ENCODE measurements around the gene POP5.
A peak's percentile ranks its signal among the peaks of the same experiment; 100 is the strongest.

POP5 gene

DNA sequence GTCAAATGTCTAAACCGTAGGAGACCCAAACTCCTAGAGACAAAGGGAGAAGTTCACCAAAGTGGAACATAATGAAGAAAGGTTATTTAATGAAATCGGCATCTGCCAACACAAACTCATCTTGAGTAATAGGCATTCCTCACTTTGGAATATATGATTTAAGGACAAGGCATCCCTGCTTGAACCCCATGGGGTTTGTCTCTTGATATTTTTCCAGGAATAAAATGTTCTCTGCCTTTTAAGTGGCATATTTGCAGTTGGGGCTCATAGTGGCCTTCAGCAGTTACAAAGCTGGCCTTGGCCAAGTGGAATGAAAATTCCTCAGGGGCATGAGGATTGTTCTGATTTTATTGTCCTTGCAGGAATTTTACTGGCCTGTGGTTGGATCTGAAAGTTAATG lies 7.1 kb downstream of the POP5 start:
- H3K36me3 Mint-ChIP-seq: peaks cover 4% of the 10 kb centered on the region

DNA sequence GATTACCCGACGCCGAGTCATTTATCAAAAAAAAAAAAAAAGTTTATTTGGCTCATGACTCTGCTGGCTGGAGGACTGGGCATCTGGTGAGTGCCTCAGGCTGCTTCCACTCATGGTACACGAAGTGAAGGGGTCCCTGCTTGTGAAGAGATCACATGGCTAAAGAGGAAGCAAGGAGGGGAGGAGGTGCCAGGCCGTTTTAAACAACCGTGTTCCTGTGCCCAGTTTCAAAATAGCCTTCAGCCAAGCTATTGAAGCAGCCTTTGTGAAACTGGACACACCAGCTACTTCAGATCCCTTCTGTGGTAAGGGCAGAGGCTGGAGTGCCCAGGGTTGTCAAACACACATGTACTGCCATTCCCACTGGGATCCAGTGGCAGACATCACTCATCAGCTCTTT lies 7.6 kb downstream of the POP5 start:
- H3K9me3 Mint-ChIP-seq (ENCODE audit: low read depth): no peaks in the 10 kb centered on the region
- no peaks in the 10 kb centered on the region for H3K4me1 Mint-ChIP-seq (ENCODE audit: low read depth)
- H3K36me3 Mint-ChIP-seq: peaks cover 4% of the 10 kb centered on the region
- H3K27me3 Mint-ChIP-seq: no peaks in the 10 kb centered on the region
- H3K4me3 Mint-ChIP-seq: no peak overlapping the region
- peak overlapping the region; percentile 78 for H3K27ac Mint-ChIP-seq

More for the DNA sequence above, 7.1 kb downstream of the POP5 start:
- Mint-ChIP-seq H3K9me3 (ENCODE audit: low read depth) (no peaks in the 10 kb centered on the region), H3K27ac (peak overlapping the region; percentile 78), H3K27me3 (no peaks in the 10 kb centered on the region), H3K4me3 (no peak overlapping the region), H3K4me1 (ENCODE audit: low read depth) (no peaks in the 10 kb centered on the region)

DNA sequence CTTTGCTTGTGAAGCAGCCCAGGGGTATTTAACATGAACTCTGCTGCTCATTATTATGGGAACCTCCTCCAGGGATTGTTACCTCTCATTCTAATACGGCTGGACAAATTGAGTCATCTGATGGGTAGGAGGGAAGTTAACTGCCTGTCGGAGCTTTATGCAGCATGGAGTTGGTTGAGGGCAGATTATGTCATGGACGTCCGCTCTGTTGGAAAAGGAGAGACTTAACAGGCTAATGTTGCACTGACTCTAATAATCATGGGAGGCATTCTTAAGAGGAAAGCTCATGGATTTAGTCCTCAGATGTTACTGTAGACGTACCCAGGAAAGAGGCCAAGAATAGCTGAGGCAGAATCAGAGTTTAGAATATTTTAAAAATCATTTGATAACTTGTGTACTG lies 9.9 kb downstream of the POP5 start:
- H3K4me1 Mint-ChIP-seq (ENCODE audit: low read depth): no peaks in the 10 kb centered on the region
- H3K27ac Mint-ChIP-seq: no peak overlapping the region

DNA sequence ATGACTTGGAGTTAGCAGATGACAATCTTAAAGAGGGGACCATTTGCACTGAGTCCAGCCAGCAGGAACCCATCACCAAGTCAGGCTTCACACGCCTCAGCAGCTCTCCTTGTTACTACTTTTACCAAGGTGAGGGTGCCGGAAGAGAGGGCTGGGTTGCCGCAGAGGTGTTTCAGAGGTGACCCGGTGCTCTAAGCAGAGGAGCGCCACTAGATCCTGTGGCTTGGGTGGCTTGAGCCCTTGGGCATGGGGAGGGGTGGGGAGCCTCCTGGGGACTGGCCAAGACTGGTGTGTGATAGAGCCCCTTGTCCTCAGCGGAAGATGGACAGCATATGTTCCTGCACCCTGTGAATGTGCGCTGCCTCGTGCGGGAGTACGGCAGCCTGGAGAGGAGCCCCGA lies 17.7 kb downstream of the POP5 start:
- Mint-ChIP-seq H3K27ac (peak overlapping the region; percentile 43), H3K9me3 (ENCODE audit: low read depth) (no peaks in the 10 kb centered on the region), H3K36me3 (peaks cover 2% of the 10 kb centered on the region), H3K27me3 (no peaks in the 10 kb centered on the region), H3K4me3 (no peak overlapping the region), H3K4me1 (ENCODE audit: low read depth) (no peaks in the 10 kb centered on the region)

More for the DNA sequence above, 9.9 kb downstream of the POP5 start:
- Mint-ChIP-seq H3K27me3 (no peaks in the 10 kb centered on the region), H3K36me3 (peaks cover 4% of the 10 kb centered on the region), H3K9me3 (ENCODE audit: low read depth) (no peaks in the 10 kb centered on the region), H3K4me3 (no peak overlapping the region)

DNA sequence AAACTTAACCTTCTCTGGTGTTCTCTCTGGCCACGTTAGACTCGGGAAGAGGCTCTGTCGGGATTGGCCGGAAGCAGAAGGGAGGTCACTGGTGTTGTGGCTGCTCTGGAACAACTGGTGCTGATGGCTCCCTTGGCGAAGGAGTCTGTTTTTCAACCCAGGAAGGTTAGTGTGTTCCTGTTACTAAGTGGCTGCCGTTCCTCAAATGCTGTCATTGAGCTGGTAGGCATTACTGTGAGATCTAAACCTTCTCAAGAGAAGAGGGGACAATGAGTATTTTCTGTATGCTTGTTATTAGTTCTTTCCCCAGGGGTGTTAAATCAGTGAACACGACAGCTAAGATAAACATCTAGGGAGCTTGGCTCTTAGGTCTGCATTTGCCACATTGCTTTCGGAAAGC lies 18.3 kb downstream of the POP5 start:
- Mint-ChIP-seq H3K9me3 (ENCODE audit: low read depth) (no peaks in the 10 kb centered on the region), H3K4me1 (ENCODE audit: low read depth) (no peaks in the 10 kb centered on the region), H3K27ac (peak overlapping the region; percentile 43), H3K36me3 (peaks cover 2% of the 10 kb centered on the region), H3K27me3 (no peaks in the 10 kb centered on the region), H3K4me3 (no peak overlapping the region)

DNA sequence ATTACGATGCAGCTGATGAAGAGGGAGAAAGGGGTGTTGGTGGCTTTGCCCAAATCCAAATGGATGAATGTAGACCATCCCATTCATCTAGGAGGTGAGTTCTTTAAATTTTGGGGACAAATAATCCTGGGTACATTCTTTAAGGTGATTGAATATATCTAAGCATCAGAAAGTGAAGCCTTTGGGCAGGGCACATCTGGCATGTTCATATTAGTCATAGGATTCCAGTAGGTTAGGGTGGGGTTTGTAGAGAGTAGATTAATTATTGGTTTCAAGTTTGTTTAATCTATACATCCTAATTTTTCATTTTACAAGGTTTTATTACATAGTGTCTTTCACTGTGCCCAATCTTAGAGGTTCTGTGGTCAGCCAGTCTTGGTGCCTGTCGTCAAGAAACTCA lies 23.6 kb downstream of the POP5 start:
- H3K27ac Mint-ChIP-seq: peak overlapping the region; percentile 28
- H3K36me3 Mint-ChIP-seq: peaks cover 6% of the 10 kb centered on the region
- no peaks in the 10 kb centered on the region for H3K27me3 Mint-ChIP-seq
- peaks cover 4% of the 10 kb centered on the region for H3K4me1 Mint-ChIP-seq (ENCODE audit: low read depth)
- no peak overlapping the region for H3K4me3 Mint-ChIP-seq
- no peaks in the 10 kb centered on the region for H3K9me3 Mint-ChIP-seq (ENCODE audit: low read depth)

DNA sequence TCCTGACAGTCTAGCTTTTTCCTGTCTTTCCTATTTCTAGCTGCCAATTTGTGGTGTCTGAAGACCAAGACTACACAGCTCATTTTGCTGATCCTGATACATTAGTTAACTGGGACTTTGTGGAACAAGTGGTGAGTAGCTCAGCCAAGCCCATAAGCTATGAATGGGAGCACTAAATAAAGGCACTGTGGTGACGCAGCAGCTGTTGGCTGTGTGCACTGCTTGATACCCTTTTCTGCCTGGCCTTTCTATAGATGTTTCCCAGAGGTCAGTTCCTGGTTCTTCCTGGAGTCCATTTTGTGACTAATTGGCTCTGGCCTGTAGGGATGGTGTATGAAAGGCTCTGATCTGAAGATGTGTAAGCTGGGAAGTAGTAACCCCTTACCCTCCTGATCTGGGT lies 26.5 kb downstream of the POP5 start:
- no peaks in the 10 kb centered on the region for H3K27me3 Mint-ChIP-seq
- peaks cover 11% of the 10 kb centered on the region for H3K4me1 Mint-ChIP-seq (ENCODE audit: low read depth)
- H3K36me3 Mint-ChIP-seq: peaks cover 7% of the 10 kb centered on the region
- no peak overlapping the region for H3K4me3 Mint-ChIP-seq
- no peaks in the 10 kb centered on the region for H3K9me3 Mint-ChIP-seq (ENCODE audit: low read depth)
- no peak overlapping the region for H3K27ac Mint-ChIP-seq

DNA sequence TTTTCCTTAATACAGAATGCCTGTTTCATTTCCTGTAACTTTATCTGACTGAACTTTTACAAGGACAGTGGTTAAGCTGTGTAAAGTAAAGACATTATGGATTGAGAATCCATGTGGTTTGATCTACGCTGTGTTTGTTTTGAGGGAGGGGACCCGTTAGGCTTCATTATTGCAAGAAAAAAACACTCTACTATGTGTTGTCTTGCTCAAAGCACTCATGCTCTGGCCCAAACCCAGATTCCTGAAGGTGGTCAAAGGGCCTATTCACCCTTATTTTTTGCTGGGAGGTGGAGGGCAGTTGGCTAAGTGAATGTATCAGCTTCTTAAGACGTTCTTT lies 35.2 kb downstream of the POP5 start:
- H3K27ac Mint-ChIP-seq: no peak overlapping the region
- no peak overlapping the region for H3K4me3 Mint-ChIP-seq
- peaks cover 26% of the 10 kb centered on the region for H3K4me1 Mint-ChIP-seq (ENCODE audit: low read depth)
- no peaks in the 10 kb centered on the region for H3K27me3 Mint-ChIP-seq
- no peaks in the 10 kb centered on the region for H3K9me3 Mint-ChIP-seq (ENCODE audit: low read depth)
- H3K36me3 Mint-ChIP-seq: peaks cover 2% of the 10 kb centered on the region

DNA sequence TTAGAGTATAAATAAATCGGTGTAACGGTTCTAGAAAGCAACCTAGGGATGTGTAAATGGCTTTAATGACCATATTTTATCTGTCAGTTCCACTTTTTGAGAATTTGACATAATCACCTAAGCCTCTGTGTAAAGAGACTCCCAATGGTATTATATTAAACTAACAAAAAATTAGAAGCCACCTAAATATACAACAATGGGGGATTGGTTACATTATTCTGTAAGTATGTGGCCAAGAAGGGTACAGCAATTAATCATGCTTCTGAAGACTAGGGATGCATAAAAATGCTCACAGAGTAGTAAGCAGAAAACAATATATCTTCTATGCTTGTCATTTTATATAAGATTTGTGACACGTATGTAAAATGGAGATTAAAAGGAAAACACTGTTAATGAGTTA lies 36.5 kb downstream of the POP5 start:
- H3K36me3 Mint-ChIP-seq: peaks cover 2% of the 10 kb centered on the region
- peaks cover 36% of the 10 kb centered on the region for H3K4me1 Mint-ChIP-seq (ENCODE audit: low read depth)
- no peaks in the 10 kb centered on the region for H3K27me3 Mint-ChIP-seq
- H3K4me3 Mint-ChIP-seq: no peak overlapping the region
- peak overlapping the region; percentile 28 for H3K27ac Mint-ChIP-seq
- H3K9me3 Mint-ChIP-seq (ENCODE audit: low read depth): no peaks in the 10 kb centered on the region

DNA sequence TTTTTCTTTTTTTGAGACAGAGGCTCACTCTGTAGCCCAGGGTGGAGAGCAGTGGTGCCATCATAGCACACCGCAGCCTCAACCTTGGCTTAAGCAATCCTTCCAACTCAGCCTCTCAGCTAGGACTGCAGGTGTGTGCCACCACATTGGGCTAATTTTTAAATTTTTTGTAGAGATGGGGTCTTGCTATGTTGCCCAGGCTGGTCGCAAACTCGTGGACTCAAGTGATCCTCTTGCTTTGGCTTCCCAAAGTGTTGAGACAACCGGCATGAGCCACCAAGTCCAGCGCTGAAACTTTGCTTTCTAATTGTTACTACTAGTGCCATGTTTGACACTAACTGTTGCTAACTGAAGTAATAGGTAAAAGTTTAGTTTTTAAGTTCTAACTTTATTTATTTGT lies 39.0 kb downstream of the POP5 start:
- H3K27ac Mint-ChIP-seq: no peak overlapping the region
- H3K36me3 Mint-ChIP-seq: peaks cover 2% of the 10 kb centered on the region
- H3K9me3 Mint-ChIP-seq (ENCODE audit: low read depth): no peaks in the 10 kb centered on the region

DNA sequence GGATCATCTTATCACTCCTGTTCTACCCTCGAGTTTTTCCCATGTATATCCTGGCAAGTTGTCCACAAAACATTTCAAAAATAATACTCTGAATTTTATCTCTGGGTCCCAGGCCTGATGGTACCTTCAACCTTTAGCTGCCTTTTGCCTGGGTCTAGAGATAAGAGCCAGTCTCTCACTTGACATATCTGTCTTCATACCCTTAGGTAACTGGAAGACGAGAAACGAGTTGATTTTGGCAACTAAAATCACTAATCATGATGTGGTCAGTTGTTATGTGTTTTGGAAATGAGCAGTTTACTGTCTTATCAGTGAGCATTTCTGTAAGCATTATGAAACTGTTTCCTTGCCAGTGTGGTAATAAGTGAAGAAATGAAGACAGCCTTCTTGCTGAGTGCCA lies 40.8 kb downstream of the POP5 start:
- Mint-ChIP-seq H3K27ac (peak overlapping the region; percentile 82), H3K9me3 (ENCODE audit: low read depth) (no peaks in the 10 kb centered on the region)

More for the DNA sequence above, 39.0 kb downstream of the POP5 start:
- Mint-ChIP-seq H3K27me3 (no peaks in the 10 kb centered on the region), H3K4me3 (no peak overlapping the region), H3K4me1 (ENCODE audit: low read depth) (peaks cover 61% of the 10 kb centered on the region)

DNA sequence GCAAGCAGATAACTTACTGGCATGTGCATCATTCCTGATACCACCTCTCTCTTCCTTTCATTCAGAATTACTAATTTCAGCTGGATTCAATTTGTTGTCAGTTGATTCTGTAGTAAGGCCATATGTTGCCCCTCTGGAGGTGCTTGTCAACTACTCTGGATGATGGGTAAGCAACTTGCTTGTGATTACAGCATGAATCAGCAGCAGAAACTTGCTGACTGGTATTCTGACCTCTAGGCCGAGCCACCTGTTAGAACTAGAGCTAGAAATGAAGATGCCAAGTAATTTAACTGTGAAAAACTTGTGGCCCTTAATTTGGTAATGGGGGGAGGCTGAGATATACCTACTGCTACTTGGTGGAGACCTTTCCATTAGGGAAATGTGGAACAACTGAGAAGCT lies 41.9 kb downstream of the POP5 start:
- Mint-ChIP-seq H3K4me1 (ENCODE audit: low read depth) (peaks cover 70% of the 10 kb centered on the region), H3K27me3 (no peaks in the 10 kb centered on the region), H3K9me3 (ENCODE audit: low read depth) (no peaks in the 10 kb centered on the region), H3K36me3 (no peaks in the 10 kb centered on the region), H3K27ac (peak overlapping the region; percentile 83), H3K4me3 (peak overlapping the region; percentile 95)

More for the DNA sequence above, 40.8 kb downstream of the POP5 start:
- H3K4me3 Mint-ChIP-seq: peak overlapping the region; percentile 56
- H3K27me3 Mint-ChIP-seq: no peaks in the 10 kb centered on the region
- no peaks in the 10 kb centered on the region for H3K36me3 Mint-ChIP-seq
- H3K4me1 Mint-ChIP-seq (ENCODE audit: low read depth): peaks cover 71% of the 10 kb centered on the region

DNA sequence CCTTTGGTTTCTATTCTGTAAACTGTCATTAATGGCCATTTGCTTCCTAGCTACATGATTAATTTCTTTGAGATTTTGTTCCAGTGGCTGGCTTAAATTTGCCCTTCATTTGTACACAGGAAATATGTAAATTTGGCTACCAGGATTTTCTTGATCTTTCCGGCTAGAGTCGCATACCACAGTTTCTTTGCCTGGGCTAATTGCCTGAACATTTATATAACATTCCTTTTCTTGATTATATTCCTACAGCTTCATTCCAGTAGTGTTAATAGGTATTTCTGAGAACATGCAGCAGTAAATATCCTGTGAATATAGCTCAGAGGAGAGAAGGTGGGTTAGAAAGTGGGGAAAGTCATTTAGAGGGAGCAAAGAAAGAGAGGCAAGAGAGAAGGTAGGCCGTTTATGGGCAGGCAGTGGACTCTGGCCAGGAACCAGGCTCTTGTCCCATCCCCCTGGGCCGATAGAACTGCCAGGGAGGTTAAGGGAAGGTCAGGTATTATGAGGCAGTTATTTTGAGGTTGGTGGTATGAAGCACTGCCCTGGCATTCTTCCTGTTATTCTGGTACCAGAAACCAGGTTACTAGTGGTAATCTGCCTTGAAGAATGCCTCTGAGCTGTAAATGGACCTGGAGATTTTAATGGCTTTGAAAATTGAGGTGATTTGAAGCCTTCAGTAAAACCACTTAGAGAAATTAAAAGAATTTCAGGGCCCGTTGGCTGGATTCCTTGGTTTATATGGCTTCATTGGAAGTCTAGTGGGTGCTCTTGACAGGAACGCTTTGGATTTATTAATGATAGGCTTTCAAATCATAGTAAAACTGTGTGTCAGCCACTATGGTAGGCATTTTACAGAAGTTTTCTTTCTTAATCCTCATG lies 42.7 kb downstream of the POP5 start:
- peak overlapping the region; percentile 83 for H3K27ac Mint-ChIP-seq
- no peaks in the 10 kb centered on the region for H3K27me3 Mint-ChIP-seq
- H3K36me3 Mint-ChIP-seq: no peaks in the 10 kb centered on the region
- H3K9me3 Mint-ChIP-seq (ENCODE audit: low read depth): no peaks in the 10 kb centered on the region
- H3K4me1 Mint-ChIP-seq (ENCODE audit: low read depth): peaks cover 68% of the 10 kb centered on the region
- H3K4me3 Mint-ChIP-seq: peak overlapping the region; percentile 95

DNA sequence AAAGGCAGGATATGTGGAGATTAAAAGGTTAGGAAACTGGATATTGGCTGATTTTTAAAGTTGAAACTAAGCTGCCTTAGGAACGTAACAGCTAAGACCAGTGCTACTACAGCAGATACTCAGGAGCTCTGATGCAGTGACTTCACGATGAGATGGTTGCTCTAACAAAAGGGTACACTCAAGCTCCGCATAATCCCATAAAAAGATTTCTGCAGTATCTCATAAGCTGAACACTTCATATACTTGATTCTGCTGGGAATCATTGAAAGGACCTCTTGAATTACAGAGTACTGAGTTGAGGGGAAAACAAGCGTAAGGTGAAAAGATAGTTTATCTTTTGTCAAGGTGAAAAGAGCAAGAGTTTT lies 43.4 kb downstream of the POP5 start:
- H3K4me3 Mint-ChIP-seq: peak overlapping the region; percentile 95

DNA sequence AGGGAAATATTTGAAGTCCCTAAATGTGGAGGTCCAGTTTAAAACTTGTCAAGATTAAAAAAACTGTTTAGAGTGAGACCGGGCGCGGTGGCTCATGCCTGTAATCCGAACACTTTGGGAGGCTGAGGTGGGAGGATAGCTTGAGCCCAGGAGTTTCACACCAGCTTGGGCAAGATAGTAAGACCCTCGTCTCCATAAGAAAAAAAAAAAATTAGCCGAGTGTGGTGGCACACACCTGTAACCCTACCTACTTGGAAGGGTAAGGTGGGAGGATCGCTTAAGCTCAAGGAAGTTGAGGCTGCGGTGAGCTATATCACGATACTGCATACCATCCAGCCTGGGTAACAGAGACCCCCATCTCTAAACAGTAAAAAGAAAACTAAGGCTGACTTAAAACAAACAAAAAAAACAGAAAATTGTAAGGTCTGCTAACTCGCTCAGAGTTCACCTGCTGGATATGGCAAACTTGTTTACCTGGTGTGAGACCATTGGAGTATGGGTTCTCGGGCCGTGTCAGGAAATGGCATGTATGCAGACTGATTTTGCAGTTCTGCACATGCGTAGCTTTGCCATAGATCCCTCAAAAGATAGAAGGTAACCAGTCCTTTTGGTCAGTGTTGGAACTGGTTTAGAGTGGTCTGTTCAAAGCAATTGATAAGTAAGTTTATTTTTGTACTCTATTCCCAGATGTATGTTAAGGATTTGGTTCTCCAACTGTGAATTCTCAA lies 45.0 kb downstream of the POP5 start:
- Mint-ChIP-seq H3K36me3 (no peaks in the 10 kb centered on the region), H3K9me3 (ENCODE audit: low read depth) (no peaks in the 10 kb centered on the region), H3K4me3 (peak overlapping the region; percentile 95), H3K4me1 (ENCODE audit: low read depth) (peaks cover 64% of the 10 kb centered on the region), H3K27ac (peak overlapping the region; percentile 94), H3K27me3 (no peaks in the 10 kb centered on the region)

More for the DNA sequence above, 43.4 kb downstream of the POP5 start:
- H3K36me3 Mint-ChIP-seq: no peaks in the 10 kb centered on the region
- H3K27ac Mint-ChIP-seq: peak overlapping the region; percentile 83
- no peaks in the 10 kb centered on the region for H3K9me3 Mint-ChIP-seq (ENCODE audit: low read depth)
- peaks cover 67% of the 10 kb centered on the region for H3K4me1 Mint-ChIP-seq (ENCODE audit: low read depth)
- H3K27me3 Mint-ChIP-seq: no peaks in the 10 kb centered on the region

Data from activated naive CD8-positive, alpha-beta T cell (primary cell).